ENCODE results near the gene IGSF8. TPM values are rescaled to one million over a fixed set of nuclear protein-coding genes. Genes with fewer than 3 reads are reported as not detected.

The IGSF8 gene, protein sequence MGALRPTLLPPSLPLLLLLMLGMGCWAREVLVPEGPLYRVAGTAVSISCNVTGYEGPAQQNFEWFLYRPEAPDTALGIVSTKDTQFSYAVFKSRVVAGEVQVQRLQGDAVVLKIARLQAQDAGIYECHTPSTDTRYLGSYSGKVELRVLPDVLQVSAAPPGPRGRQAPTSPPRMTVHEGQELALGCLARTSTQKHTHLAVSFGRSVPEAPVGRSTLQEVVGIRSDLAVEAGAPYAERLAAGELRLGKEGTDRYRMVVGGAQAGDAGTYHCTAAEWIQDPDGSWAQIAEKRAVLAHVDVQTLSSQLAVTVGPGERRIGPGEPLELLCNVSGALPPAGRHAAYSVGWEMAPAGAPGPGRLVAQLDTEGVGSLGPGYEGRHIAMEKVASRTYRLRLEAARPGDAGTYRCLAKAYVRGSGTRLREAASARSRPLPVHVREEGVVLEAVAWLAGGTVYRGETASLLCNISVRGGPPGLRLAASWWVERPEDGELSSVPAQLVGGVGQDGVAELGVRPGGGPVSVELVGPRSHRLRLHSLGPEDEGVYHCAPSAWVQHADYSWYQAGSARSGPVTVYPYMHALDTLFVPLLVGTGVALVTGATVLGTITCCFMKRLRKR
- total RNA-seq, result 21.6 TPM

DNA sequence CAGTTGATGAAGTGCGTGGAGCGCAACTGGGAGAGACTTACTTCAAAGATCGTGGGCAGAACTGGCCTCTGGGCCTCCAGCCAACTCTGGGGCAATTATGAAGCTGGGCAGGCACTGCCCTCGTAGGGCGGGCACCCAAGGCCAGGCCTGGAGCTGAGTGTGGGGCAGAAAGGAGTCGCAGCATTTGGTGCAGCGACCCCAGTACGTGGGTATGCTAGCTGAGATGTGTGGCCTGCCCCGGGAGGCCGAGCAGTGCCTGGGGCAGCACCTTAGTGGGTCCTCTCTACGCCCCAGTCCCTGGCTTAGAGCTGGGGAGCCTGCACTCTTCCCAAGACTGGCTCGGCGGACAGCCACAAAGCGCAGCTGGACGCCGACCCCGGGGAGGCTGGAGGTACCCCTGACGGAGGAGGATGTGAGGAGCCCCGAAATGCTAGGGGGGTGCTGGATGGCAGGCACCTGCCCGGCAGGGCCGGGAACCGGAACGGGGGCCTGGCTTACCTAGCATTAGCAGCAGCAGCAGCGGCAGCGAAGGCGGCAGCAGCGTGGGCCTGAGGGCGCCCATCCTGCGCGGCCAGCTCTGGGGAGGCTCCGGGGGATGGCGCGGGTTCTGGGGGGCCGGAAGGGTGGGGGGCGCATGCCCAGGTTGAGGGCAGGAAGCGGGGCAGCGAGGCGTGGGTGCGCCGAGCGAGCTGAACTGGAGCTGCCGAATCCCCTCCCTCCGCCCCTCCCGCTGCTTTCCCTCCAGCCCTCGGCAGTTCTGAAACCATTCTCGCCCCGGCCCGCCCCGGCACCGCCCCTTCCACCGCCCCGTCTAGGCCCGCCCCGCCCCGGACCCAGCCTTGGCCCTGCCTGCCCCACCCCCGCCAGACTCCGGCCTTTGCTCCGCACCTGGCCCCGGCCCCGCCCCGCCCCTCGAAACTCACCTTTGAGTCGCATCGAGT lies at the start of gene IGSF8:
TSS of gene IGSF8 (minus strand) at position 709 of the 941 bp plus-strand sequence. CDS start at position 562, 147 bp downstream.
- Histone ChIP-seq H3K4me3 (peak within 1 kb of the TSS; percentile 93), H3K27ac (peak within 1 kb of the TSS; percentile 93), H3K9me3 (no peaks in the 10 kb centered on the region), H3K4me1 (peaks cover 35% of the 10 kb centered on the region), H3K36me3 (peaks cover 0 to 17% of the 10 kb centered on the region in 2 donors), H3K27me3 (no peaks in the 10 kb centered on the region)
- DNase-seq (ENCODE audit: extremely low spot score in 2 of 2), result peak in 1 of 2 donors; percentile 91
- intact Hi-C loops (cut with DNase I), result loop anchor here (10.0 kb wide), 1 partner anchor 173 kb away; the partner anchor contains the start of gene TAGLN2
- TF ChIP-seq POLR2A (IDR thresholded peaks at IDR 0.05), result peak in 1 of 2 donors; percentile 29
- peak in 1 of 2 donors; percentile 59 for TF ChIP-seq POLR2AphosphoS5 (IDR thresholded peaks at IDR 0.05; ENCODE audit: insufficient read depth in 1 of 2, low read depth in 1 of 2)
- TF ChIP-seq, protein P1, sequence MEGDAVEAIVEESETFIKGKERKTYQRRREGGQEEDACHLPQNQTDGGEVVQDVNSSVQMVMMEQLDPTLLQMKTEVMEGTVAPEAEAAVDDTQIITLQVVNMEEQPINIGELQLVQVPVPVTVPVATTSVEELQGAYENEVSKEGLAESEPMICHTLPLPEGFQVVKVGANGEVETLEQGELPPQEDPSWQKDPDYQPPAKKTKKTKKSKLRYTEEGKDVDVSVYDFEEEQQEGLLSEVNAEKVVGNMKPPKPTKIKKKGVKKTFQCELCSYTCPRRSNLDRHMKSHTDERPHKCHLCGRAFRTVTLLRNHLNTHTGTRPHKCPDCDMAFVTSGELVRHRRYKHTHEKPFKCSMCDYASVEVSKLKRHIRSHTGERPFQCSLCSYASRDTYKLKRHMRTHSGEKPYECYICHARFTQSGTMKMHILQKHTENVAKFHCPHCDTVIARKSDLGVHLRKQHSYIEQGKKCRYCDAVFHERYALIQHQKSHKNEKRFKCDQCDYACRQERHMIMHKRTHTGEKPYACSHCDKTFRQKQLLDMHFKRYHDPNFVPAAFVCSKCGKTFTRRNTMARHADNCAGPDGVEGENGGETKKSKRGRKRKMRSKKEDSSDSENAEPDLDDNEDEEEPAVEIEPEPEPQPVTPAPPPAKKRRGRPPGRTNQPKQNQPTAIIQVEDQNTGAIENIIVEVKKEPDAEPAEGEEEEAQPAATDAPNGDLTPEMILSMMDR (IDR thresholded peaks at IDR 0.05), result no peak

DNA sequence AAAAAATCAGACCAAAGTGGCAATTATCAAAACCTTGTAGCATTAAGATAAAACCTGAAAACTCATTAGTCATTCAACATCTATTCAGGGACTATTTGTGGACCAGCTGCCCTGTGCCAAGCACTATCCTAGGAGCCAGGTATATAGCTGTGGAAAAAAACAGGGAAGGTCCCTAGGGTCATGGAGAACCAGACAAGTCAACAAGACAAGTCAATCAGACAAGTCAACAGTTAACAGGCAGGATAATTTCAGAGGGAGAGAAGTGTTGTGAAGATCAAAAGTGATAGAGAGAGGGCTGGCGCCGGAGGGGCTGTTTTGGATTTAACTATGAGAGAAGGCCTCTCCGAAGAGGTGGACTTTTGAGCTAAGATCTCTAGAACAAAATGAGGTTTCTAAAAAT lies 49.7 kb upstream of the IGSF8 start:
- H3K4me3 ChIP-seq, result no peak overlapping the region
- no peaks in the 10 kb centered on the region for H3K27me3 ChIP-seq
- no peak overlapping the region for H3K27ac ChIP-seq
- no peaks in the 10 kb centered on the region for H3K36me3 ChIP-seq
- intact Hi-C loops (cut with DNase I), result no loop called here
- DNase-seq (ENCODE audit: extremely low spot score in 2 of 2), result no peak
- TF ChIP-seq, protein P1 (IDR thresholded peaks at IDR 0.05), result no peak
- TF ChIP-seq POLR2AphosphoS5 (IDR thresholded peaks at IDR 0.05; ENCODE audit: insufficient read depth in 1 of 2, low read depth in 1 of 2), result no peak
- no peak for TF ChIP-seq POLR2A (IDR thresholded peaks at IDR 0.05)
- no peaks in the 10 kb centered on the region for H3K4me1 ChIP-seq
- no peaks in the 10 kb centered on the region for H3K9me3 ChIP-seq

DNA sequence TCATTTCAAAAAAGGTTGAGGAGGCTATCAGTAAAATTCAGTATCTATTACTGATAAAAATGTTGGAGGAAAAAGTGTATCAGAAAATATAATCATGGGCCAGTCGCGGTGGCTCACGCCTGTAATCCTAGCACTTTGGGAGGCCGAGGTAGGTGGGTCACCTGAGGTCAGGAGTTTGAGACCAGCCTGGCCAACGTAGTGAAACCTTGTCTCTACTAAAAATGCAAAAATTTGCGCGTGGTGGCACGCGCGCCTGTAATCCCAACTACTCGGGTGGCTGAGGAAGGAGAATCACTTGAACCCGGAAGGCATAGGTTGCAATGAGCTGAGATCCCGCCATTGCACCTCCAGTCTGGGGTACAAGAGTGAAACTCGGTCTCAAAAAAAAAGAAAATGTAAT lies 47.7 kb upstream of the IGSF8 start:
- DNase-seq (ENCODE audit: extremely low spot score in 2 of 2), result no peak
- H3K9me3 ChIP-seq, result no peaks in the 10 kb centered on the region

DNA sequence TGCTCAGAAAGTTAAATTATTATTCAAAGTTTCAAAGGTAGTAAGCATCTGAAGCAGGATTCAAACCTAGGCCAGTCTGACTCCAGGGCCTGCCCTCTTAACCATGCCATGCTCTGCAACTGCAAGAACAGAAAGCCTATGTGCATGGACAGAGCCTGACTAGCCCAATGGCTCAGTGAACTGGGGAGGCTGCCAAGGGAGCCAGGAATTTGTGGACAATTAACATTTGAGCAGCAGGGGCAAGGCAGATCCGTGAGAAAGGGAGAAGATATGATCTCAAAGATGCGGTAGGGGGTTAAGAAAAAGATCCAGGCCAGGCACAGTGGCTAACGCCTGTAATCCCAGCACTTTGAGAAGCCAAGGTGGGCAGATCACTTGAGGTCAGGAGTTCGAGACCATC lies 46.5 kb upstream of the IGSF8 start:
- Histone ChIP-seq H3K27me3 (no peaks in the 10 kb centered on the region), H3K9me3 (no peaks in the 10 kb centered on the region), H3K36me3 (no peaks in the 10 kb centered on the region), H3K27ac (no peak overlapping the region), H3K4me1 (no peaks in the 10 kb centered on the region), H3K4me3 (no peak overlapping the region)
- no peak for TF ChIP-seq POLR2AphosphoS5 (IDR thresholded peaks at IDR 0.05; ENCODE audit: insufficient read depth in 1 of 2, low read depth in 1 of 2)
- TF ChIP-seq, protein P1 (IDR thresholded peaks at IDR 0.05), result no peak
- no peak for TF ChIP-seq POLR2A (IDR thresholded peaks at IDR 0.05)
- no peak for DNase-seq (ENCODE audit: extremely low spot score in 2 of 2)
- intact Hi-C loops (cut with DNase I), result no loop called here

More for the DNA sequence above, 47.7 kb upstream of the IGSF8 start:
- H3K4me3 ChIP-seq, result no peak overlapping the region
- intact Hi-C loops (cut with DNase I), result no loop called here
- H3K4me1 ChIP-seq, result no peaks in the 10 kb centered on the region
- H3K27ac ChIP-seq, result no peak overlapping the region
- no peaks in the 10 kb centered on the region for H3K36me3 ChIP-seq
- no peaks in the 10 kb centered on the region for H3K27me3 ChIP-seq
- TF ChIP-seq POLR2A (IDR thresholded peaks at IDR 0.05) (no peak), POLR2AphosphoS5 (IDR thresholded peaks at IDR 0.05; ENCODE audit: insufficient read depth in 1 of 2, low read depth in 1 of 2) (no peak)
- TF ChIP-seq, protein P1 (IDR thresholded peaks at IDR 0.05), result no peak

All from vagina (tissue), 2 donors.